Sigmoid colon (tissue), 7 donors: ENCODE data around the gene C13orf46. TPM values are rescaled to one million over a fixed set of nuclear protein-coding genes. Genes with fewer than 3 reads are reported as not detected.
A peak's percentile ranks its signal among the peaks of the same experiment; 100 is the strongest.
"Not testable (repeated sequence)": the region's sequence is repeated elsewhere in the genome, so short reads cannot be mapped to it uniquely, and the experiment has no call there.

Source experiments
- DNase-seq: peaks from one replicate; pipeline ENCODE4 v3.0.0-alpha.2; 2019
- H3K27ac ChIP-seq, 4 donors: fragments of 200-600 bp; sonication (generic); one replicate each; pipeline ENCODE4 v1.5.1; 2016 to 2019; ENCODE audit warnings: mild to moderate bottlenecking in 1 of 4
- H3K27me3 ChIP-seq, 3 donors: fragments of 200-600 bp; sonication (generic); one replicate each; pipeline ENCODE4 v1.5.1; 2019; ENCODE audit warnings: mild to moderate bottlenecking in 1 of 3
- H3K36me3 ChIP-seq, 4 donors: fragments of 200-600 bp; sonication (generic); one replicate each; pipeline ENCODE4 v1.5.1; 2016 to 2019
- H3K4me1 ChIP-seq, 4 donors: fragments of 200-600 bp; sonication (generic); one replicate each; pipeline ENCODE4 v1.5.1; 2017 to 2019
- H3K4me3 ChIP-seq, 4 donors: fragments of 200-600 bp; sonication (generic); one replicate each; pipeline ENCODE4 v1.5.1; 2017 to 2019; ENCODE audit warnings: mild to moderate bottlenecking in 2 of 4, moderate library complexity in 1 of 4
- H3K9me3 ChIP-seq, 4 donors: fragments of 200-600 bp in 3 of 4; sonication (generic) in 3 of 4; one replicate each; pipeline versions ENCODE4 v1.5.1 to v1.6.1; 2013 to 2019
- CTCF ChIP-seq, 4 experiments: fragments of 450-650 bp in 3 of 4; fragments of 200-600 bp in 1 of 4; IDR thresholded peaks; one replicate each; pipeline ENCODE4 v1.5.1; 2016 to 2019; ENCODE audit warnings: antibody characterized with exemption in 4 of 4, mild to moderate bottlenecking in 3 of 4, moderate library complexity in 2 of 4
- EP300 ChIP-seq, 4 donors: sonication (generic); formaldehyde crosslinking; IDR thresholded peaks; one replicate each; pipeline ENCODE4 v1.6.1; 2017; ENCODE audit warnings: antibody characterized with exemption in 4 of 4
- POLR2A ChIP-seq, 2 donors: fragments of 450-650 bp; IDR thresholded peaks; one replicate each; pipeline ENCODE4 v1.6.1; 2016; ENCODE audit warnings: antibody characterized with exemption in 2 of 2, mild to moderate bottlenecking in 2 of 2, moderate library complexity in 2 of 2
- POLR2AphosphoS5 ChIP-seq, 4 donors: sonication (generic); formaldehyde crosslinking; IDR thresholded peaks; one replicate each; pipeline ENCODE4 v1.6.1; 2017; ENCODE audit warnings: antibody characterized with exemption in 4 of 4
- WGBS, 2 donors: extraction: QIAGEN DNeasy Blood & Tissue Kit; methylation state at CpG; one replicate each; pipeline ENCODE4 v1.1.7; 2013; 5-methylcytosine and 5-hydroxymethylcytosine counted together
- intact Hi-C: fragments of 100-400 bp; cut with DNase I; formaldehyde crosslinking; loops from one replicate; pipeline ENCODE4 v1.15.1; 2023
- polyA plus RNA-seq, 3 donors: library from polyadenylated mRNA; stranded (reverse); fragments of 200-250 nt; gene quantifications; one replicate each; pipeline ENCODE4 v1.2.3, GENCODE V29; 2013
- total RNA-seq, 4 donors: library from RNA; depleted of rRNA; stranded (reverse); fragments of >200 nt; gene quantifications; one replicate each; pipeline ENCODE4 v1.1.0, GENCODE V29; 2016
- donor health status: healthy with polysubstance abuse.
- donor health status: Bipolar disorder and iron deficiency.
- donor health status: healthy.

Gene C13orf46
- total and polyA plus RNA-seq, 7 donors = 0.23 to 11.9 (median 0.81) TPM; not detected in 2

- peaks cover 3 to 54% (median 20%) of the 10 kb centered on the region in 4 donors for H3K36me3 ChIP-seq
- 77 to 79% methylated on average over 8 to 10 of the region's 10 CpGs for WGBS, 2 donors
- DNase-seq = peak; percentile 6
Observed at GRCh38 chr13:113991191-113991669, 17.4 kb upstream of the C13orf46 start.

GRCh38 chr13:113990321-113990837 lies 16.5 kb upstream of the C13orf46 start:
- Histone ChIP-seq H3K27ac (no peak overlapping the region), H3K27me3 (no peaks in the 10 kb centered on the region), H3K4me1 (no peaks in the 10 kb centered on the region), H3K36me3 (peaks cover 3 to 49% (median 18%) of the 10 kb centered on the region in 4 donors), H3K4me3 (no peak overlapping the region), H3K9me3 (no peaks in the 10 kb centered on the region)
- TF ChIP-seq EP300 (IDR thresholded peaks at IDR 0.05) (no peak), POLR2A (IDR thresholded peaks at IDR 0.05) (no peak), POLR2AphosphoS5 (IDR thresholded peaks at IDR 0.05) (no peak), CTCF (IDR thresholded peaks at IDR 0.05) (no peak)
- peak; percentile 48 for DNase-seq
- intact Hi-C loops = no loop called here
- 97 to 98% methylated on average over 9 of the region's 9 CpGs for WGBS, 2 donors

More at GRCh38 chr13:113991191-113991669, 17.4 kb upstream of the C13orf46 start:
- no peaks in the 10 kb centered on the region for H3K27me3 ChIP-seq
- intact Hi-C loops = no loop called here
- H3K27ac ChIP-seq = no peak overlapping the region
- H3K4me3 ChIP-seq = no peak overlapping the region
- no peaks in the 10 kb centered on the region for H3K9me3 ChIP-seq
- H3K4me1 ChIP-seq = no peaks in the 10 kb centered on the region
- no peak for TF ChIP-seq CTCF (IDR thresholded peaks at IDR 0.05)
- TF ChIP-seq POLR2AphosphoS5 (IDR thresholded peaks at IDR 0.05) = no peak
- TF ChIP-seq EP300 (IDR thresholded peaks at IDR 0.05) = no peak
- no peak for TF ChIP-seq POLR2A (IDR thresholded peaks at IDR 0.05)

GRCh38 chr13:113989585-113990300 lies 15.9 kb upstream of the C13orf46 start:
- Histone ChIP-seq H3K27me3 (no peaks in the 10 kb centered on the region), H3K9me3 (no peaks in the 10 kb centered on the region), H3K4me1 (no peaks in the 10 kb centered on the region), H3K27ac (no peak overlapping the region), H3K36me3 (peaks cover 1 to 43% (median 14%) of the 10 kb centered on the region in 4 donors), H3K4me3 (no peak overlapping the region)
- intact Hi-C loops = no loop called here
- TF ChIP-seq CTCF (IDR thresholded peaks at IDR 0.05) (no peak), POLR2A (IDR thresholded peaks at IDR 0.05) (no peak), POLR2AphosphoS5 (IDR thresholded peaks at IDR 0.05) (no peak), EP300 (IDR thresholded peaks at IDR 0.05) (no peak)
- DNase-seq = peak; percentile 54
- WGBS, 2 donors = 86 to 95% methylated on average over 8 of the region's 8 CpGs

GRCh38 chr13:113988859-113989258 lies 15.0 kb upstream of the C13orf46 start:
- peaks cover 0 to 38% (median 14%) of the 10 kb centered on the region in 4 donors for H3K36me3 ChIP-seq
- H3K4me1 ChIP-seq, intact Hi-C loops: not testable (repeated sequence)

GRCh38 chr13:113982296-113982661 lies 8.4 kb upstream of the C13orf46 start:
- Histone ChIP-seq H3K9me3 (no peaks in the 10 kb centered on the region), H3K36me3 (peaks cover 0 to 54% (median 17%) of the 10 kb centered on the region in 4 donors), H3K4me3 (no peak overlapping the region), H3K27me3 (no peaks in the 10 kb centered on the region), H3K4me1 (peaks cover 0 to 7% (median 2%) of the 10 kb centered on the region in 4 donors), H3K27ac (no peak overlapping the region)
- DNase-seq = peak; percentile 56
- intact Hi-C loops = no loop called here
- WGBS, 2 donors = 96 to 98% methylated on average over 15 of the region's 15 CpGs
- TF ChIP-seq CTCF (IDR thresholded peaks at IDR 0.05) = no peak
- no peak for TF ChIP-seq POLR2AphosphoS5 (IDR thresholded peaks at IDR 0.05)
- no peak for TF ChIP-seq EP300 (IDR thresholded peaks at IDR 0.05)
- no peak for TF ChIP-seq POLR2A (IDR thresholded peaks at IDR 0.05)

More at GRCh38 chr13:113988859-113989258, 15.0 kb upstream of the C13orf46 start:
- not testable (repeated sequence) for H3K9me3 ChIP-seq, H3K4me3 ChIP-seq, H3K27me3 ChIP-seq, DNase-seq, H3K27ac ChIP-seq
- 96% methylated on average over 6 of the region's 6 CpGs for WGBS, 2 donors
